HEK293 (cell line): ENCODE measurements around the gene DCP1A.

Source experiments
- CTCF ChIA-PET: fragments of 350-600 bp; formaldehyde crosslinking; extraction: SDS; loops from one replicate; lab custom pipeline; 2021; ENCODE audit warnings: antibody characterized with exemption; lab: Yijun Ruan, JAX
- POLR2A ChIA-PET: fragments of 300-600 bp; formaldehyde crosslinking; extraction: SDS; loops from one replicate; lab custom pipeline; 2020; ENCODE audit warnings: antibody characterized with exemption, inconsistent platforms; lab: Yijun Ruan, JAX
- H3K27ac ChIP-seq: fragments of 200-500 bp; sonication (Bioruptor generic); 2 replicates; pipeline ENCODE4 v1.5.1; 2014; ENCODE audit warnings: low read depth, low read length, control low read depth, inconsistent platforms; ENCODE audit errors: extremely low read depth
- H3K36me3 ChIP-seq, 2 experiments: fragments of 200-500 bp in 1 of 2; sonication (Bioruptor generic) in 1 of 2; 1 replicate in 1 of 2; 2 replicates in 1 of 2; pipeline ENCODE4 v1.5.1; 2014 to 2017; ENCODE audit warnings: inconsistent platforms in 2 of 2, low read length in 2 of 2; ENCODE audit not compliant: control insufficient read depth in 2 of 2, insufficient read depth in 1 of 2
- H3K4me1 ChIP-seq: fragments of 200-500 bp; sonication (Bioruptor generic); 2 replicates; pipeline ENCODE4 v1.5.1; 2014; ENCODE audit warnings: mild to moderate bottlenecking, low read length, inconsistent platforms; ENCODE audit not compliant: control insufficient read depth, insufficient read depth
- H3K4me3 ChIP-seq: 2 replicates; pipeline ENCODE4 v1.5.1; 2011; ENCODE audit warnings: low read depth, mild to moderate bottlenecking, control low read depth, low read length, moderate library complexity
- H3K9me3 ChIP-seq: fragments of 200-500 bp; sonication (Bioruptor generic); 2 replicates; pipeline ENCODE4 v1.5.1; 2014; ENCODE audit warnings: low read depth, low read length, inconsistent platforms; ENCODE audit not compliant: control insufficient read depth, insufficient read depth
- ATF2 ChIP-seq: fragments of 450-650 bp; formaldehyde crosslinking; IDR thresholded peaks from 2 replicates; pipeline ENCODE4 v1.5.1; 2016; ENCODE audit warnings: missing biosample characterization, missing genetic modification characterization, low read depth
- GLIS1 ChIP-seq: fragments of 450-650 bp; formaldehyde crosslinking; IDR thresholded peaks from 2 replicates; pipeline ENCODE4 v1.5.1; 2016; ENCODE audit warnings: missing biosample characterization, missing genetic modification characterization
- KLF7 ChIP-seq: fragments of 450-650 bp; formaldehyde crosslinking; IDR thresholded peaks from 2 replicates; pipeline ENCODE4 v1.5.1; 2016; ENCODE audit warnings: missing biosample characterization, missing genetic modification characterization, borderline replicate concordance
- MYNN ChIP-seq: fragments of 450-650 bp; formaldehyde crosslinking; IDR thresholded peaks from 2 replicates; pipeline ENCODE4 v1.5.1; 2016; ENCODE audit warnings: missing biosample characterization, missing genetic modification characterization, borderline replicate concordance
- PRDM10 ChIP-seq: fragments of 450-650 bp; formaldehyde crosslinking; IDR thresholded peaks from 2 replicates; pipeline ENCODE4 v1.5.1; 2016; ENCODE audit warnings: missing biosample characterization, missing genetic modification characterization
- SP3 ChIP-seq: fragments of 450-650 bp; formaldehyde crosslinking; IDR thresholded peaks from 2 replicates; pipeline ENCODE4 v1.5.1; 2016; ENCODE audit warnings: missing biosample characterization, missing genetic modification characterization
- TRIM28 ChIP-seq: IDR thresholded peaks from 2 replicates; pipeline ENCODE4 v1.6.1; 2011; ENCODE audit warnings: low read length, control low read depth, borderline replicate concordance
- WT1 ChIP-seq: fragments of 450-650 bp; formaldehyde crosslinking; IDR thresholded peaks from 2 replicates; pipeline ENCODE4 v1.5.1; 2016; ENCODE audit warnings: missing biosample characterization, missing genetic modification characterization
- ZBTB21 ChIP-seq: fragments of 450-650 bp; formaldehyde crosslinking; IDR thresholded peaks from 2 replicates; pipeline ENCODE4 v1.5.1; 2017; ENCODE audit warnings: missing biosample characterization, missing genetic modification characterization
- ZNF19 ChIP-seq: fragments of 450-650 bp; formaldehyde crosslinking; IDR thresholded peaks from 2 replicates; pipeline ENCODE4; 2016; ENCODE audit warnings: missing biosample characterization, missing genetic modification characterization, low read depth
- ZNF202 ChIP-seq: fragments of 450-650 bp; formaldehyde crosslinking; IDR thresholded peaks from 2 replicates; pipeline ENCODE4 v1.5.1; 2016; ENCODE audit warnings: missing biosample characterization, missing genetic modification characterization, borderline replicate concordance
- ZNF335 ChIP-seq: fragments of 450-650 bp; formaldehyde crosslinking; conservative IDR thresholded peaks from 2 replicates; pipeline ENCODE4 v1.5.1; 2016; ENCODE audit warnings: missing biosample characterization, missing genetic modification characterization
- ZNF501 ChIP-seq: fragments of 450-650 bp; formaldehyde crosslinking; IDR thresholded peaks from 2 replicates; pipeline ENCODE4 v1.5.1; 2016; ENCODE audit warnings: missing biosample characterization, missing genetic modification characterization
- ZNF561 ChIP-seq: fragments of 450-650 bp; IDR thresholded peaks from 2 replicates; pipeline ENCODE4 v1.5.1; 2018; ENCODE audit warnings: missing biosample characterization, missing genetic modification characterization, borderline replicate concordance
- TF ChIP-seq, protein P1 (sequence below): fragments of 450-650 bp; formaldehyde crosslinking; IDR thresholded peaks from 2 replicates; pipeline ENCODE4 v1.5.1; 2017; ENCODE audit warnings: missing biosample characterization, mild to moderate bottlenecking, missing genetic modification characterization, moderate library complexity
- TF ChIP-seq, protein P2 (sequence below): fragments of 450-650 bp; formaldehyde crosslinking; IDR thresholded peaks from 2 replicates; pipeline ENCODE4 v1.5.1; 2017; ENCODE audit warnings: missing biosample characterization, missing genetic modification characterization

Gene DCP1A

GRCh38 chr3:53260286-53260785 is 87.0 kb downstream of the DCP1A start:
- no peaks in the 10 kb centered on the region for H3K9me3 ChIP-seq
- ChIA-PET CTCF (no interaction called here), POLR2A (no interaction called here)
- H3K27ac ChIP-seq, result no peak overlapping the region
- H3K4me1 ChIP-seq, result no peaks in the 10 kb centered on the region
- TF ChIP-seq ZBTB21 (tag by site-specific recombination), result no peak
- no peak for TF ChIP-seq ZNF501 (tag by site-specific recombination)
- TF ChIP-seq WT1 (tag by site-specific recombination), result no peak
- TF ChIP-seq GLIS1 (tag by site-specific recombination), result no peak
- TF ChIP-seq TRIM28, result no peak
- no peak for TF ChIP-seq ZNF561 (tag by site-specific recombination)
- TF ChIP-seq ZNF202 (tag by site-specific recombination), result no peak
- no peak for TF ChIP-seq KLF7 (tag by site-specific recombination)
- H3K36me3 ChIP-seq, result no peaks in the 10 kb centered on the region
- H3K4me3 ChIP-seq, result no peak overlapping the region

DNA sequence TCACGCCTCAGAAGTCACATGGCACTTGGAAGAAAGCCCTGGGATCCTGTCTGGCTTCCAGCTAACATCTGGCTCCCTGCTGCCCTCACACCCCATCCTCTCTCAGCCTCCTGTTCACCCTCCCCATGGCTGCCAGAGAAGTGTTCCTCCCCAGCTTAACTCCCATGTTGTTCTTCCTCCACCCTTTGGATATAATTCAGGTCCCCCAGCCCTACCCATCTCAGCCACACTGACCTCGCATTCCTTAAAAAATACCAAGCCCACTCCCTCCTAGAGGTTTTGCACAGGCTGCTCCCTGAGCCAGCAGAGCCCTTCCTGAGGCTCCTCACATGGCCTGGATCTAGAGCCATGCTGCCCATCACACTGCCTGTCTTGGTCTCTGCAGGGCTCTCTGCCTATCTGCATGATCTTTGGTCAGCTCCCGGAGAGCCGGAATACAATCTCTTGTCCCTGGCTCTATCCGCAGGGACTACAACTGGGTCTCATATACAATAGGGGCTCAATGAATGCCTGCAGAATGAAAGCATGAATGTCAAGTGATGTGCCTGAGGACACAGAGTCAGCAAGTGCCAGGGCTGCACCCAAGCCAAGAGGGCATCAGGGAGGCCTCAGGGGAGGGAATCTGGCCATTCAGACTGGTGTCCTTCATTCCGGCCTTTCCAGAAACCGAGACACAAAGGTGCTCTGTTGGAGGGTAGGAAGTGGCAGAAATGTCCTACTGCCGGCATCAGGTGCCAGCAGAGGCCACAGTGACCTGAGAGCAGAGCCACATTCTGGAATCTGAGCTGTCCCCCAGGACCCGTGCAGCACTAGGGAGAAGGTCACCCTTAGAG is 87.7 kb downstream of the DCP1A start:
- H3K27ac ChIP-seq, result no peak overlapping the region
- H3K9me3 ChIP-seq, result no peaks in the 10 kb centered on the region
- no peaks in the 10 kb centered on the region for H3K4me1 ChIP-seq
- no peak for TF ChIP-seq MYNN
- TF ChIP-seq ZNF19 (tag by site-specific recombination), result no peak
- TF ChIP-seq SP3 (tag by site-specific recombination), result no peak
- TF ChIP-seq, protein P1, sequence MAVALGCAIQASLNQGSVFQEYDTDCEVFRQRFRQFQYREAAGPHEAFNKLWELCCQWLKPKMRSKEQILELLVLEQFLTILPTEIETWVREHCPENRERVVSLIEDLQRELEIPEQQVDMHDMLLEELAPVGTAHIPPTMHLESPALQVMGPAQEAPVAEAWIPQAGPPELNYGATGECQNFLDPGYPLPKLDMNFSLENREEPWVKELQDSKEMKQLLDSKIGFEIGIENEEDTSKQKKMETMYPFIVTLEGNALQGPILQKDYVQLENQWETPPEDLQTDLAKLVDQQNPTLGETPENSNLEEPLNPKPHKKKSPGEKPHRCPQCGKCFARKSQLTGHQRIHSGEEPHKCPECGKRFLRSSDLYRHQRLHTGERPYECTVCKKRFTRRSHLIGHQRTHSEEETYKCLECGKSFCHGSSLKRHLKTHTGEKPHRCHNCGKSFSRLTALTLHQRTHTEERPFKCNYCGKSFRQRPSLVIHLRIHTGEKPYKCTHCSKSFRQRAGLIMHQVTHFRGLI (tag by site-specific recombination), result no peak
- TF ChIP-seq, protein P2, sequence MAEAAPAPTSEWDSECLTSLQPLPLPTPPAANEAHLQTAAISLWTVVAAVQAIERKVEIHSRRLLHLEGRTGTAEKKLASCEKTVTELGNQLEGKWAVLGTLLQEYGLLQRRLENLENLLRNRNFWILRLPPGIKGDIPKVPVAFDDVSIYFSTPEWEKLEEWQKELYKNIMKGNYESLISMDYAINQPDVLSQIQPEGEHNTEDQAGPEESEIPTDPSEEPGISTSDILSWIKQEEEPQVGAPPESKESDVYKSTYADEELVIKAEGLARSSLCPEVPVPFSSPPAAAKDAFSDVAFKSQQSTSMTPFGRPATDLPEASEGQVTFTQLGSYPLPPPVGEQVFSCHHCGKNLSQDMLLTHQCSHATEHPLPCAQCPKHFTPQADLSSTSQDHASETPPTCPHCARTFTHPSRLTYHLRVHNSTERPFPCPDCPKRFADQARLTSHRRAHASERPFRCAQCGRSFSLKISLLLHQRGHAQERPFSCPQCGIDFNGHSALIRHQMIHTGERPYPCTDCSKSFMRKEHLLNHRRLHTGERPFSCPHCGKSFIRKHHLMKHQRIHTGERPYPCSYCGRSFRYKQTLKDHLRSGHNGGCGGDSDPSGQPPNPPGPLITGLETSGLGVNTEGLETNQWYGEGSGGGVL (tag by site-specific recombination), result peak; percentile 29; the same call in 1 of the 2 replicates
- peak; percentile 52 for TF ChIP-seq ZNF335 (tag by site-specific recombination)
- H3K4me3 ChIP-seq, result no peak overlapping the region
- CTCF ChIA-PET, result no interaction called here
- POLR2A ChIA-PET, result interaction anchor here (0.6 to 1.0 kb wide), 2 partner anchors 11 to 57 kb away, joined by 3 to 10 read pairs; no protein-coding TSS in a partner anchor
- no peaks in the 10 kb centered on the region for H3K36me3 ChIP-seq

DNA sequence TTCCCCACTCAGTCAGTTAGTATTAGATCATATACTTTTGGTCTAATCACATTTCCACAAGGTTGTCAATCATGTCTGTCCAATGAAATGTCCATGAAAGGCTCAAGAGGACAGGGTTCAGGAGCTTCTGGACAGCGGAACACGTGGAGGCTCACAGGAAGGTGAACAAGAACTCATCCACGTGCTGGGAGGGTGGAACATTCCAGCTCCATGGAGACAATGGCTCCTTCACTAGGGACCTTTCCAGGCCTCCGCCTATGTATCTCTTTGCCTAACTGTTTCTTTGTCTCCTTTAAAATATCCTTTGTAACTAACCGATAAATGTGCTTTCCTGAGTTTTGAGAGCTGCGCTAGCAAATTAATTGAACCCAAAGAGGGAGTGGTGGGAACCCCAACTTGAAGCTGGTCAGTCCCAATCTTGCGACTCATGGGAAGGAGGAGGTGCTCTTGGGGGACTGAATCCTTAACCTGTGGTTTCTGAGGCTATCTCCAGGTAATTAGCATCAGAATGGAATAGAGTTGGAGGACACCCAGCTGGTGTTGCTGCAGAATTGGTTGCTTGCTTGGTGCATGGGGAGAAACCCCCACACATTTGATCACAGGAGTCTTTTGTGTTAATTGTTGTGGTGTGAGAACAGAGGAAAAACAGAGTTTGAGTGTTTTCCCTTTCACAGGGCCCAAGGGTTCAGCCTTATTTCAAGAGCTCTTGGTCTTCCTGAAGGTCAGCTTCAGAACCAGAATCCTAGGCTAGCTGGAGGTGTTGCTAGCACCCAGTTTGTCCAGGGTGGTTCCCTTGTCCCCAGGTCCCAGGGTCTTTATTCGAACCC is 88.5 kb downstream of the DCP1A start:
- H3K27ac ChIP-seq, result no peak overlapping the region
- POLR2A ChIA-PET, result interaction anchor here (0.6 to 1.0 kb wide), 2 partner anchors 12 to 58 kb away, joined by 3 to 10 read pairs; no protein-coding TSS in a partner anchor
- TF ChIP-seq PRDM10 (peak; percentile 43; the same call in 1 of the 2 replicates), ATF2 (no peak)
- H3K4me3 ChIP-seq, result no peak overlapping the region
- peaks cover 0 to 4% of the 10 kb centered on the region in 2 experiments; a peak in 1 of 3 replicates for H3K36me3 ChIP-seq
- H3K9me3 ChIP-seq, result no peaks in the 10 kb centered on the region
- no peaks in the 10 kb centered on the region for H3K4me1 ChIP-seq
- CTCF ChIA-PET, result interaction anchor here (0.9 kb wide), 1 partner anchor 289 kb away, joined by 3 read pairs; no protein-coding TSS in a partner anchor
